HL-60/S4 treated with phorbol 12-myristate 13-acetate at 8.2 ng/mL for 4 days and 3 days (cell line): ENCODE data around the gene CNTNAP2.

Experiments
- in situ Hi-C: fragments of 300-500 bp; cut with MboI; formaldehyde crosslinking; loops from 2 replicates; pipeline ENCODE4 v1.15.0; 2022; ENCODE audit warnings: low sequenced_read_pairs

The CNTNAP2 gene

DNA sequence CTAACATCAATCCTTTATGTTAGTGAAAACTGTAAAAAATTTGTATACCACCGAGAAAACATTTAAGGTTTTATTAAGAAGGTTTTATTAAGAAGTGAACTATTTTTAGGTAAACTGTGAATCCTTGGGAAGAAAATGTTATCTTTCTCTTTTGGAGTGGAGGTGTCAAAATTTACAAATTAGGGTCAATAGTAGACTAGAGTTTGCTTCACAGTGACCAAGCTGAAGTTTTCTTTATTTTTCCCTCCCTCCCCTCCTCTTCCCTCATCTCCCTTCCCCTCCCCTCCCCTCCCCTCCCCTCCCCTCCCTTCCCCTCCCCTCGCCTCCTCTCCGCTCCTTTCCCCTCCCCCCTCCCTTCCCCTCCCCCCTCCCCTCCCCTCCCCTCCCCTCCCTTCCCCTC is 168.8 kb downstream of the CNTNAP2 start:
- in situ Hi-C loops = no loop called here

DNA sequence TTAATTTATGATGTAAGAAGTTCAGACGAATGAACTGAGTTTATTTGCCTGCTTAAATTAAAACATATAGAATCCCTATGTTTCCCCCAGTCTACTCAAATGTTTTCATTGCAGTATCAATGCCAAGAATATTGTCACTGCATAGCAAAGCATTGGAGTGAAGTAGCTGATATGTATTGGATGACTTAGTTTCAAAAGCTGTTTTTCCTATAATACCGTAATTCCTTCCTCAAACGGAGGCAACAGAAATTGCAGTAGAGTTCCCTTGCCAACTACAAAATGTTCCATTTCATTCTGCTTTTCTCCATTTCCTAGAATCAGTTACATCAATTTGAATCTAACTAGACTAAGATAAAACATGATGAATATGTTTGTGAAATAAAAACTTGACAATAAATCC is 174.1 kb downstream of the CNTNAP2 start:
- in situ Hi-C loops = no loop called here

DNA sequence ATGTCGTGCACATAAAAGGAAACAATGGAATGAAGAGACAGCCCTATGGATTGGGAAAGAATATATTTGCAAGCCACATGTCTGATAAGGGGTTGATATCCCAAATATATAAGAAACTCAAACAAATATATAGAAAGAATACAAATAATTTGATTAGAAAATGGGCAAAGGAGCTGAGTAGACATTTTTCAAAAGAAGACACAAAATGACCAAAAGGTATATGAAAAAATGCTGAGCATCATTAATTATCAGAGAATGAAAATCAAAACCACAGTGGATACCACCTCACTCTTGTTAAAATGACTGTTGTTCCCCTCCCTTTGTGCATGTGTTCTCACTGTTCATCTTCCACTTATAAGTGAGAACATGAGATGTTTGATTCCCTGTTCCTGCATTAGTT is 175.3 kb downstream of the CNTNAP2 start:
- in situ Hi-C loops = no loop called here

DNA sequence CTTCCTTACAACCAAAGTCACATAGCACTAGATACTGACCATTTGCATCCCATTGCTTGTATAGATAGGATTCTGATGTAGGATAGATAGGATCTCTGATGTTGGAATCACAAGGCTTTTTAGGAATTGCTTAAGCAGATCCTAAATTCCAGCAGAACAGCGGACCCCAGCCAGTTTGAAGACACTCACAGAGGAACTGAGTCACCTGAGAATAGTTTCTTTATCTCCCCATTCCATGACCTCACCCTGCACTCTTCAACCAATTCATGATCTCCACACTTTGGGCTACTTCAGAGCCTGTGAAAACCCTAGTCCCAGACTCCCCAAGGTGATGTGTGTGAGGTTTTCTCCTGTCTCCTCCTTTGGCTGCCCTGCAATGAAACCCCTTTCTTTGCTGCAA is 179.4 kb downstream of the CNTNAP2 start:
- in situ Hi-C loops = no loop called here

DNA sequence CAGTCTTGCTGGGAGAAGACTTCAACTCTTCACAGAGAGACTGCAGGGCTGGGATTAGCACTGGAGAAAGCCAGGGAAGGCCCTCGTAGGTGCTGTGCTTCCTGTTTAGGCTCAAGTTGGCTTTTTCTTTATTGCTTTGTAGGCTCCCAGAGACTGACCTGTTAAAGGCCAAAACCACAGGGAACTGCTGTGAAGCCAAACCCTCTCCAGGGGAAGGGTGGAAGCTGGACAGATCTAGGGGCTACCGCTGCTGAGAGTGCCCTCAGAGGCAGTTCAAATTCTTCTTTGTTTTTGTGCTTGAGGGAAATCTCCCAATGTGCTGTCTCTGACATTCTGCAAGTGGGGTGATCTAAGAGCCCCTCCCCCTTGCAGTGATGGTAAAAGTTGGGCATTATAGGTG is 198.4 kb downstream of the CNTNAP2 start:
- in situ Hi-C loops = no loop called here

DNA sequence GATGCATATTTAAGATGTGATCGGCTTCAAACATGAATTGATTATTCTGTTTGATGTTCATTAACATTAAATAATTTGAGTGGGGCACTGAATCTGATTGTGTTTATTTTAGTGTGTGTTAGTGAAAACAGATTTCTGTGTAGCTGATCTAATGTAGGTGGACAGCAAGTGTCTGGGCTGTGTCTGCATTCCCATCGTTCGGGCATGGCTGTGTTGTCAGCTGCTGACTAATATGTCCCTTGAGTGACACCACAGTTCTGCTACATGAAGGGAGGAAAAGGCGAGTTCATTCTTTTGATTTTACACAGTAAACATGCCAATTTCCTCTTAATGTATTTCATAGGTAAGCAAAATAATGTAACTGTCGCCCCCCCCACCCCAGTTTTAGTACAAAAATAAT is 203.0 kb downstream of the CNTNAP2 start:
- in situ Hi-C loops = no loop called here

DNA sequence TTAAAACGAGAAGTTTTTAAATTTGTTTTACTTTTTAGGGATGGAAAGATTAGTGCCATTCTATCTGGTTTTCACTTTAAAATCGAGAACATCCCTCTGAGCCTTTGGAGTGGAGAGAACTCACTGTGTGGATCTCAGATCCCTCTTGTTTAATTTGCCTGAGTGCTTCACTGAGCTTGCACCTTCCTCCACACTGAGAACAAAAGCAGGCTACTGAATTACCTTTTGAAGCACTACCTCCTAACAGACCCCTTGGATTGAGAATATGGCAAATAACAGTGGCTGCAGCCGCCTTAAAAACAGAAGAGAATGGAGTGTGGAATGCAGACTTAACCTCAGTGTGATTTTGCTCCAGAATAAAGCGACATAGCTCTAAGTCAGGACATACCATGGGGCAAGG is 204.7 kb downstream of the CNTNAP2 start:
- in situ Hi-C loops = no loop called here

DNA sequence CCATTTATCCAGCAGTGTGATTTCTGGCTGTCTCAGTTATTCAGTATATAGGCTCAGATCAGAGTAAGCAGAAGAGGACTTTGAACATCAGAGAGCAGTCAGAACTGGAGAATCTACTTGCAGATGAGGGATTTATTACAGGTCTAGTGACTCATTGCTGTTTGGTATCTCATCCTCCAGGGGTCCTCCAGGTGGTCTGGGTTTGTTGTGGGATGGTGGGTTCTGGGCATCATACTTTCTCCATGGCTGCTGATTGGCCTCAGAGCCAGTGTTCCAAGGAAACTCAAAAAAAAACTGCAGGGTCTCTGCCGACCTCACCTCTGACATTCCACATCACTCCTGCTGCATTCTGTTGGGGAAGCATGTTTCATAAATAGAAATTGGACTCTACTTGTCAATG is 214.8 kb downstream of the CNTNAP2 start:
- in situ Hi-C loops = no loop called here

DNA sequence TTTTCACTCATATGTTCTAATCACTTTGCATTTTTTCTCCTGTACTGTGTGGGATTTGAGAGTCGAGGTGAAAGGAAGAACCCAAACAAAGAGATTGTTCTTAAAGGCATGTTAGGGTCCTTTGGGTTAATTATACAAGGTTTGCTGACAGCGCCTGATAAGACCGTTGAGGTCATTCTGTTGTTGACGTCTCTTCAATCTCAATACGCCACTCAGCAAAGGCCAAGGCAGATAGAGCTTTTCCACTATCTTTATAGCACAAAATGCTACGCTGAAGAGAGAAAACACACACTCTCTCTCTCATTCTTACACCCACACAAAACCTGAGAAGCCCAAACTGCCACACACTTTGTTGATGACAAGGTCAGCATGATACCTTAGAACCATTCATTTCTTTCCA is 228.7 kb downstream of the CNTNAP2 start:
- in situ Hi-C loops = no loop called here

DNA sequence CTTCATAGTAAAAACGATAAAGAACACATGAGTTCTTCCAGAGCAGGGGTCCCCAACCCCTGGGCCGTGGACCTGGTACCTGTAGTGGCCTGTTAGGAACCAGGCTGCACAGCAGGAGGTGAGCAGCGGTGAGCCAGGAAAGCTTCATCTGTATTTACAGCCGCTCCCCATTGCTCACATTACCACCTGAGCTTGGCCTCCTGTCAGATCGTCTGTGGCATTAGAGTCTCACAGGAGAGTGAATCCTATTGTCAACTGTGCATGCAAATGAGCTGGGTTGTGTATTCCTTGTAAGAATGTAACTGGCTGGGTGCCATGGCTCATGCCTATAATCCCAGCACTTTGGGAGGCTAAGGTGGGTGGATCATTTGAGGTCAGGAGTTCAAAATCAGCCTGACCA is 229.5 kb downstream of the CNTNAP2 start:
- in situ Hi-C loops = no loop called here

DNA sequence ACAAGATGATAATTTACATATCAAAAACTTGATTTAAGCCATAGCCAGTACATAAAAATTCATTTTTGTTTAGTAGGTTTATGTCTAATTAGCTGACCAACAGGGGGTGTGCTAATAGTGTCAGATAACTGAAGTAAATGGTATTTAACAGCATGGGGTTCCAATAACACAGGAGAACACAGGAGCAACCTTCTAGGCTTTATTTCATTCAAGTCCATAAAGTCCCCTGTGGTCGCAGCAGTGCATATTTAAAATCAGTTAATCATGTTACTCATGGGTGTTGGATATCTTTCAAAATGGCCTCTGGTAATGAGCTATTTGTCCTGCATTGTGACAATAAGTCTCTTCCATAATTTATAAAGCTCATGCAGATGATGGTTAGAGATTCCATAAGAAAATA is 238.6 kb downstream of the CNTNAP2 start:
- in situ Hi-C loops = no loop called here

DNA sequence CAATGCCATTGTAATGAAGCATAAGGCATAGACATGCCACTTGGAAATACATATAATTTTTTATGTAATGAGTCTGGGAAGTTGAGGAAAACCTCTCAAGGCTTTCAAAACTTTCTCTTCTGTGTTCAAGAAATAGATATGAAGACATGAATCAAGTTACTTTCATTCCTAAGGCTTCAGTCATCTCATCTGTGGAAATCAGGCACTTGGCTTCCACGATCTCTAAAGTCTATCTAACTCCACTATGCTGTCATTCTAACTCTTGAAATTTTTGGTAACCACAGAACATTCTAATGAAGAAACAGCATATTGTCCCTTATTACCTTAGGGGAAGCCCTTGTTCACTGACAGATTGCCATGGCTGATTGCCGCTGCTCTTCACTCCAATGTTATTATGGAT is 242.6 kb downstream of the CNTNAP2 start:
- in situ Hi-C loops = no loop called here

DNA sequence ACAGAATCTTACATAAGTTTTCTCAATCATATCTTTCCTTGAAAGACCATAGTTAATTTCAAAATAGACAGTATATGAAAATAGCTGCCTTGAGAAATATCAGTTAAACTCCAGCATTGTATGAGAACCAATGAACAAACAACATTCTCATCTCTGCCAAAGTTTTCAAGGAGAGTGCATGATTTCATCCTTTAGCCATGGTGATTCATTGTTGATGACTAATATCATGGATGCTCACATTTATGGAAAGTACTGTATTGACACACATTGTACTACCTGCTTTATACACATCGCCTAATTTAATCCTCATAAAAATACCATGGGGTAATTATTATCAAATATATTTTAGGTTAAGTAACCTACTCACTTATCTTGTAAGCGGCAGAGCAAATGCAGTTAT is 250.3 kb downstream of the CNTNAP2 start:
- in situ Hi-C loops = no loop called here

DNA sequence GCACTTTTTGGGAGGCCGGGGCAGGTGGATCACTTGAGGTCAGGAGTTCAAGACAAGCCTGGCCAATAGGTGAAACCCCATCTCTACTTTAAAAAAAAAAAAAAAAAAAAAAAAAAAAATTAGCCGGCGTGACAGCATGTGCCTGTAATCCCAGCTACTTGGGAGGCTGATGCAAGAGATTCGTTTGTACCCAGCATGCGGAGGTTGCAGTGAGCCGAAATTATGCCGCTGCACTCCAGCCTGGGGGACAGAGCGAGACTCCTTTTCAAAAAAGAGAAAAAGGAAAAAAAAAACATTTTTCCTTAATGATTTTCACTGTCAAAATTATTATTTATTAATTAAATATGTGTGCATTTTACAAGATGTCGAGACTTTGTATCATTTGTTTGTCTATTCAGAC is 253.6 kb downstream of the CNTNAP2 start:
- in situ Hi-C loops = no loop called here

DNA sequence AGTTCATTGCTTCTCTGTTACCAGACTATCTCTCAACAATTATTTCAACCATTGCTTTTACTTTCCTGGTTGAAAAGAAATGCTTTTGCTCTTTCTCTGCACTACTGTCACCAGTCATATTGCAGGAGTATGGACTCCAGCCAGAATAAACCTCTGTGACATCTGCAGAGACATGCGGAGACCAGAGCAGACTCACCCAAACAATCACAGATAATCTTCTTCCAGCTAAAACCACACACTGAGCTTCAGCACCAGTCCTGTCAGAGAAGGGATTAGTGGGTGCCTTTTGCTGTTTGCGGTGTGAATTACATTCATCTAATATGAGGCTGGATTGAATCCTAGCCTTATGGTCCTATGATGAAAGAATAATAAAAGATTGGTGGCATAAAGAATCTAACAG is 258.6 kb downstream of the CNTNAP2 start:
- in situ Hi-C loops = no loop called here

DNA sequence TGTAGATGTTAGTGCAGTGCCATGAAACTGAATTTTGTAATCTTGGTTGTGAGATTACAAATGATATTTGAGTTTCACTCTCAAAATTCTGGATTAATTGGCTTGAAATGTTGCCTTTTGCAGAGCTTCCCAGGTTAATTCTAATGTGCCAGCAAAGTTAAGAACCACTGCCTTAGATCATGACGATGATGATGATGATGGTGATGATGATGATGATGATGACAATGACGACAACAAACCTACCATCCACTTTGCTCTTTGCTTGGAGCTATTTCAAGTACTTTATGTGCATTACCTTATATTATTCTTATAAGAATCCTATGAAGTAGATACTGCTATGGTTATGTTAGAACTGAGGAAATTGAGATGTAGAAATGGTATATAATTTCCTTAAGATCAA is 261.6 kb downstream of the CNTNAP2 start:
- in situ Hi-C loops = no loop called here

DNA sequence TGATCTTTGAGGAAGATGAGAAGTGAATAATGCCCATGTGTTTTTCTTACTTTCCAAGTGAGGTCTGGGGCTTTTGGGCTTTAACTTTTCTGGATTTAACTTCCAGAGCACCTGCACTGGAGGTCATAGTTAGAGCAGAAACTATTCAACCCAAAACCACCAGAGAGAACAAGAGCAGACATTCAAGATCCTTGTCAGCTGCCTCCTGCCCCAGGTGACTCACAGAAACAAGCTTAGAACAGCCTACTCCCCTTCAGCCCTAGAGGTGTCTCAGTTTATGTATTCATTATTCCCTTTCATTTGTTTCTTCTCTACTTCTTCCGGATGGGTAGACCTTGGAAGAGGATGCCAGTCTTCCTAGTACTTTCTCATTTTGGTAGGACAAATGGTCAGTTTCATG is 270.5 kb downstream of the CNTNAP2 start:
- in situ Hi-C loops = no loop called here

DNA sequence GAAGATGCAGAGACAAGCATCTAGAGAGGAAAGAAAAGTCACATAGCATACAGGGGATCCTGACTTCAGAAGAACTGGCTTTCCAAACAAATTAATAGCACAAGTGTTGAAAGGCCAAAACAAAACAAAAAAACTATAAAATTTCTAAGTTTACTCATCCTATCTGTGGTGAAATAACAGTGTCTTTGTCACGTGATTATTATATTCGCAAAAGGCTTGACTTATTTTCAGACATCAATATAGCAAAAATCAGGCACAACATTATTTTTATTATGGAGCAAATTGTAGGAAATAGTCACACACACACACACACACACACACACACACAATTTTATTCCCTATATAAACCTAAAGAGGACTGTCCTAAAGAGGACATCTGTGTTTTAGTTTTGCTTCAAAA is 272.3 kb downstream of the CNTNAP2 start:
- in situ Hi-C loops = no loop called here

DNA sequence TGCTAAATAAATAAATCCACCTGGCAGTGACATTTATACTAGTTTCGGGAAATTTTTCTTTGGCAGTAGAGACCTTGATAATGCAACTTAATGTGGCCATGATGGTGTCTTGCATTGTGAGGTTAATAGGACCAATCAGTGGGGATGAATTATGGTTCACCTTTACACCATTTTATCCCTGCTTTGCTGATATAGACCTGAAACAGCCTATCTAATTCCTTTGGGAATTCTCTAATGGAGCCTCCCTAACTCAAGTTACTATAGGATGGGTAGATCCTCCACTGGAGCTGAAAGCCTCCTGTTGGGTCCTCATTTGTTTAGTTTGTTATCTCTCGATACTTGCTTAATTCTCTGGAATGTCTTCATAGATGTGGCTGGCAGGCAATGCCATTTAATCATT is 276.7 kb downstream of the CNTNAP2 start:
- in situ Hi-C loops = no loop called here

DNA sequence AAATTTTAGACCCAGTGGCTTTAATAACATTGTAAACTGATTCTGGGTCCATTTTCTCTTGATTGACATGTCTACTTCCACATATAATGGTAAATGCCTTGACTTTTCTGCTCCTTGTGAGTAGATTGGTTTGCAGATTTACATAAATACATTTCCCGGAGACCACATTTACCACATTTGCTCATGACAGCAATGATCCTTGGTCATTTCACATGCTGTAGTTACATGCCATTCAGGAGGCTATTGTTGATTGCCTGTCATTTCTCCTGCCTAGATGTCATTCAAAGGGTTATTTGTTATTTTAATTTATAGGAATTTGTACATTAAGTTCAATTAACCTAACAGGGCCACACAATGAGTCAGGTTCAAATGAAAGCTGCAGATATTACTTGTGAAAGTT is 280.5 kb downstream of the CNTNAP2 start:
- in situ Hi-C loops = no loop called here

DNA sequence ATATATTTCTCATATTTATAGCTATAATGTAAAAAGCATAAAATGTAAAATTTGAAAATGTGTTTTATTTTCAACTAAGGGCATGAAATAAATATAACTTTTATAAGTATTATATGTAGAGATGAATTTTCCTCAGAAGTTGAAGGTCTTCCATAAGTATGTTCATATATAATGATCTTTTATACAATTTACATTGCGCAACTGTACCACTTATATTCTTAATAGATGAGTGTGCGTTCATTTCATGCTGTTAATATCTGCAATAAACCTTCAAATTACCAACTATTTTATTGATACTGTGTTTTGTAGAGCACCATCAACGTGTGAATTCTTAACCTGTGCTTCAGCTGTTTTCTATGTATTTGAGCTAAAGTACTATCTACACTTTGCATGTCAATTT is 285.3 kb downstream of the CNTNAP2 start:
- in situ Hi-C loops = no loop called here

DNA sequence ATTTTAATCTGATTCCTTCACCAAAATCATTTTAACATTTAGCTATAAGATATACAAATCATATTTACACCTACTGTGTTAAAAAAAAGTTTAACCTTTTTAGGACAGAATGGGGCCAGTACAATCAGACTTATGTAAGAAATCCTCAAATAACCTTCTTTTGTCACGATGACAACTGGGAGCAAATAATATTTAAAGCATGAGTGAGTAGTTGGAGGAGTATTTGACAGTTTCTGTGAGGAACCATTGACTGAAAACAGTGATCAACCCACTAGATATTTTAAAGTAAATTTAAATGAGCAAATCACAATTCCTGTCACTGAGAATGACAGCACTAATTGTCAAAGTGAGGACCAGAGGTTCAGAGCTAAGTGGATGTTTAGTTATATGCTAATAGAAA is 289.1 kb downstream of the CNTNAP2 start:
- in situ Hi-C loops = no loop called here

DNA sequence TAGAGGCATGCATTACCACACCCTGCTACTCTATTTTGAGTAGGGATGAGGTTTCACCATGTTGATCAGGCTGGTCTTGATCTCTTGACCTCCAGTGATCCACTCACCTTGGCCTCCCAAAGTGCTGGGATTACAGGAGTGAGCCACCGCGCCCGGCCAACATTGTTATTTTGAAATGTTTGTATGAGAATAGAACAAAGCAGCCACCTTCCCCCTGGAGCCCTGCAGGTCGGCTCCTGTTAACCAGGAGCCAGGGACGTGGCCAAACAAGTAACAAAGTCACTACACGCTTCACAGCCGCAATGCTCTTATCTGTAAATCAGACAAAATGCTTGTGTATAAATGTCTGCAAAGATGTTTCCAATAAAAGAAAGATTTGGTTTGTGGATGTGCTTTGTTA is 295.4 kb downstream of the CNTNAP2 start:
- in situ Hi-C loops = no loop called here

DNA sequence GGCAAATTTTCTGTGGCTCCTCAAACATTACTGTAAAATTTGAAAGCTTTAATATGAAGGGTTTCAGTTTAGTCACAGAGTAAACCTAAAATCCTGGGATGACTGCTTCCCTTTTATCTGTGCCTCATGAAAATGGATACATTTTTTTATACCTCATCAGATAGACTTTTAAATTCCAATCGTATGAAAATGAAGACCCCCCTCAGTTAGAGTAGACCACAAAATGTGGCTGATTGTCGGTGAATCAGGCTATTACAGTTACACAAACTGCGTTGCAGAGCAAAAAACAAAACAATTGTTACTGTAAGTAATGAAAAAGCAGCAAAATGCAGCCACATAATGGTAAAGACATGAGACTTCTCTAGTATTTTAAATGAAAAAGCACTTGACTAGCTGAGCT is 296.2 kb downstream of the CNTNAP2 start:
- in situ Hi-C loops = no loop called here
